ENCODE measurements around the gene FOXL1.

DNA sequence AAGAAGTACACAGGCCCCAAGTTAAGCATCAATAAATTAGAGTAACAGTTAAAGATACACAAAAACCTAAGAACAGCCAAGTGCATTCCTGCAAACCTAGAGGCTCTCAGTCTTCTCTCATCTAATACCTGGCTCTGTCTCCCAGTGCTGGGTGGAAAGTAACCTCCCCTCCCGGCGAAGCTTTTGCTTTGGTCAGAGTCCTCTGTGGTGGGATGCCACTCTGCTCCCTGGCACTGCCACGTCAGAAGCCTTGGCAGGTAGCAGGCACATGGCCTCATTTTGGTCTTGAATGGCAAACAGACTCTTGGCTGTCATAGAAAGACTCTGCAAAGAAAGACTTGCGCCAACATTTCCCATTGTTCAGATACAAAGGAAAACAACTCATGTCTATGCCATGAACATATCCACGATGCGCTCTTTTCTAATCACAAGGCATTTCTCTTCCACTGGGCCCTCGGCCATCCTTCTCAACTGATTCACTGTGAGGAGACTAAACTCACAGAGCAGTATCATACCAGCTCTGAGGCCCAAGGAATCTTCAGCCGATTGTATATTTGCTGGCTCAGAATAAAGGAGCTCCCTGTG lies 44.5 kb upstream of the FOXL1 start:
- no peak for TF ChIP-seq EP300 (IDR thresholded peaks at IDR 0.05)
- no peak for TF ChIP-seq BHLHE40 (IDR thresholded peaks at IDR 0.05; ENCODE audit: low read depth, low read length)
- TF ChIP-seq, protein P1, sequence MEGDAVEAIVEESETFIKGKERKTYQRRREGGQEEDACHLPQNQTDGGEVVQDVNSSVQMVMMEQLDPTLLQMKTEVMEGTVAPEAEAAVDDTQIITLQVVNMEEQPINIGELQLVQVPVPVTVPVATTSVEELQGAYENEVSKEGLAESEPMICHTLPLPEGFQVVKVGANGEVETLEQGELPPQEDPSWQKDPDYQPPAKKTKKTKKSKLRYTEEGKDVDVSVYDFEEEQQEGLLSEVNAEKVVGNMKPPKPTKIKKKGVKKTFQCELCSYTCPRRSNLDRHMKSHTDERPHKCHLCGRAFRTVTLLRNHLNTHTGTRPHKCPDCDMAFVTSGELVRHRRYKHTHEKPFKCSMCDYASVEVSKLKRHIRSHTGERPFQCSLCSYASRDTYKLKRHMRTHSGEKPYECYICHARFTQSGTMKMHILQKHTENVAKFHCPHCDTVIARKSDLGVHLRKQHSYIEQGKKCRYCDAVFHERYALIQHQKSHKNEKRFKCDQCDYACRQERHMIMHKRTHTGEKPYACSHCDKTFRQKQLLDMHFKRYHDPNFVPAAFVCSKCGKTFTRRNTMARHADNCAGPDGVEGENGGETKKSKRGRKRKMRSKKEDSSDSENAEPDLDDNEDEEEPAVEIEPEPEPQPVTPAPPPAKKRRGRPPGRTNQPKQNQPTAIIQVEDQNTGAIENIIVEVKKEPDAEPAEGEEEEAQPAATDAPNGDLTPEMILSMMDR (IDR thresholded peaks at IDR 0.05), result no peak
- no peak for TF ChIP-seq POLR2A (IDR thresholded peaks at IDR 0.05; ENCODE audit: low read length)
- no peak for TF ChIP-seq KDM5A (IDR thresholded peaks at IDR 0.05)
- TF ChIP-seq, protein P2, sequence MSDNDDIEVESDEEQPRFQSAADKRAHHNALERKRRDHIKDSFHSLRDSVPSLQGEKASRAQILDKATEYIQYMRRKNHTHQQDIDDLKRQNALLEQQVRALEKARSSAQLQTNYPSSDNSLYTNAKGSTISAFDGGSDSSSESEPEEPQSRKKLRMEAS (IDR thresholded peaks at IDR 0.05), result no peak
- no peak for TF ChIP-seq POLR2AphosphoS2 (conservative IDR thresholded peaks at IDR 0.05; ENCODE audit: low read length)
- TF ChIP-seq HEYL (CRISPR knock-in tag; IDR thresholded peaks at IDR 0.05), result no peak
- no peak for TF ChIP-seq JUN (IDR thresholded peaks at IDR 0.05)
- TF ChIP-seq CHD2 (IDR thresholded peaks at IDR 0.05; ENCODE audit: low read length, partially characterized antibody), result no peak
- no peak for TF ChIP-seq ZFP36 (IDR thresholded peaks at IDR 0.05; ENCODE audit: borderline replicate concordance, partially characterized antibody)
